ENCODE data around the gene SMPD4.
"Not testable (repeated sequence)": the region's sequence is repeated elsewhere in the genome, so short reads cannot be mapped to it uniquely, and the experiment has no call there.

SMPD4 gene

GRCh38 chr2:130192451-130192850 is 11.0 kb upstream of the SMPD4 start:
- not testable (repeated sequence) for H3K36me3 ChIP-seq (ENCODE audit: control insufficient read depth in 1 of 2, insufficient read depth in 2 of 2, low read length in 2 of 2); H2AK5ac ChIP-seq (ENCODE audit: low read length); H3K23ac ChIP-seq (ENCODE audit: low read length); H4K8ac ChIP-seq (ENCODE audit: low read depth, low read length); H2AFZ ChIP-seq (ENCODE audit: insufficient read depth, low read length, poor library complexity); H3K4me1 ChIP-seq (ENCODE audit: control insufficient read depth in 1 of 2, insufficient read depth in 2 of 2, low read length in 2 of 2); DNase-seq; H3K4ac ChIP-seq (ENCODE audit: low read depth, low read length); H2BK5ac ChIP-seq (ENCODE audit: low read depth, low read length, poor library complexity); H3K18ac ChIP-seq (ENCODE audit: low read length); H3K14ac ChIP-seq (ENCODE audit: low read length); H3K9me3 ChIP-seq (ENCODE audit: insufficient read depth, low read depth, low read length); H3K4me2 ChIP-seq (ENCODE audit: low read length); H3K4me3 ChIP-seq (ENCODE audit: low read depth, low read length); H3K79me1 ChIP-seq (ENCODE audit: low read length); H2BK12ac ChIP-seq (ENCODE audit: low read length); H4K12ac ChIP-seq (ENCODE audit: low read depth, low read length); H3K9ac ChIP-seq (ENCODE audit: low read length); H4K91ac ChIP-seq (ENCODE audit: low read depth, low read length); H3K79me2 ChIP-seq (ENCODE audit: control insufficient read depth, insufficient read depth, low read length, poor library complexity); H3K27me3 ChIP-seq (ENCODE audit: insufficient read depth, low read length); H2BK120ac ChIP-seq (ENCODE audit: insufficient read depth, low read length, poor library complexity); H3K27ac ChIP-seq (ENCODE audit: low read depth, low read length)
- WGBS (ENCODE audit: extremely low coverage, insufficient coverage, insufficient read length): no CpG with 5 or more reads among the region's 3 CpGs

- H3K79me1 ChIP-seq (ENCODE audit: low read length); H4K8ac ChIP-seq (ENCODE audit: low read depth, low read length); H3K14ac ChIP-seq (ENCODE audit: low read length); H2AK5ac ChIP-seq (ENCODE audit: low read length); H3K23ac ChIP-seq (ENCODE audit: low read length); H3K27me3 ChIP-seq (ENCODE audit: insufficient read depth, low read length); H3K27ac ChIP-seq (ENCODE audit: low read depth, low read length); H3K79me2 ChIP-seq (ENCODE audit: control insufficient read depth, insufficient read depth, low read length, poor library complexity); H2BK5ac ChIP-seq (ENCODE audit: low read depth, low read length, poor library complexity); H3K36me3 ChIP-seq (ENCODE audit: control insufficient read depth in 1 of 2, insufficient read depth in 2 of 2, low read length in 2 of 2); H4K12ac ChIP-seq (ENCODE audit: low read depth, low read length); H3K4me2 ChIP-seq (ENCODE audit: low read length); H2AFZ ChIP-seq (ENCODE audit: insufficient read depth, low read length, poor library complexity); H4K91ac ChIP-seq (ENCODE audit: low read depth, low read length); H3K4ac ChIP-seq (ENCODE audit: low read depth, low read length); H2BK120ac ChIP-seq (ENCODE audit: insufficient read depth, low read length, poor library complexity); H3K4me1 ChIP-seq (ENCODE audit: control insufficient read depth in 1 of 2, insufficient read depth in 2 of 2, low read length in 2 of 2); DNase-seq; H3K9me3 ChIP-seq (ENCODE audit: insufficient read depth, low read depth, low read length); H3K18ac ChIP-seq (ENCODE audit: low read length); H3K4me3 ChIP-seq (ENCODE audit: low read depth, low read length); H2BK12ac ChIP-seq (ENCODE audit: low read length); H3K9ac ChIP-seq (ENCODE audit: low read length): not testable (repeated sequence)
- no CpG with 5 or more reads among the region's 6 CpGs for whole genome bisulfite sequencing (ENCODE audit: extremely low coverage, insufficient coverage, insufficient read length)
Observed at GRCh38 chr2:130191319-130191718, 9.9 kb upstream of the SMPD4 start.

DNA sequence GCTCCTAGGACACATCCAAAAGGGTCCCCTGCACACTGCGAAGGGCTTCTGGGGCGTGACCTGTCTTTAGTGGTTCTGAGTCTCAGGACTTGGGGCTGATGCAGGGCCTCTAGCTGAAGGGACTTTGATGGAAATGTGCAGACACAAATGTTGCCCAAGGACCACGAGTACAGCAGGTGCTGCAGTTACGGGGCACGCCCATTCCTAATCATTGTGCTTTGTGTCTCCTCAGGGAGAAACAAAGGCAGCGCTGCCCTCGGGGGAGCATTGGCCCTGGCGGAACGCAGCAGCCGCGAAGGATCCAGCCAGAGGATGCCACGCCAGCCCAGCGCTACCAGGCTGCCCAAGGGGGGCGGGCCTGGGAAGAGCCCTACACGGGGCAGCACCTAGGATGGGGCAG is 8.8 kb upstream of the SMPD4 start:
- no peak for DNase-seq
- H3K4me3 ChIP-seq (ENCODE audit: low read depth, low read length): no peak overlapping the region
- no peak overlapping the region for H2BK120ac ChIP-seq (ENCODE audit: insufficient read depth, low read length, poor library complexity)
- H3K27ac ChIP-seq (ENCODE audit: low read depth, low read length): no peak overlapping the region
- WGBS (ENCODE audit: extremely low coverage, insufficient coverage, insufficient read length): no CpG with 5 or more reads among the region's 15 CpGs
- H2AFZ ChIP-seq (ENCODE audit: insufficient read depth, low read length, poor library complexity): no peak overlapping the region
- no peak overlapping the region for H2AK5ac ChIP-seq (ENCODE audit: low read length)
- H2BK12ac ChIP-seq (ENCODE audit: low read length): no peak overlapping the region
- peaks cover 0 to 2% of the 10 kb centered on the region in 2 experiments for H3K36me3 ChIP-seq (ENCODE audit: control insufficient read depth in 1 of 2, insufficient read depth in 2 of 2, low read length in 2 of 2)
- H4K12ac ChIP-seq (ENCODE audit: low read depth, low read length): no peak overlapping the region
- H3K4me2 ChIP-seq (ENCODE audit: low read length): no peak overlapping the region
- no peak overlapping the region for H3K18ac ChIP-seq (ENCODE audit: low read length)
- H4K8ac ChIP-seq (ENCODE audit: low read depth, low read length): no peak overlapping the region
- H3K27me3 ChIP-seq (ENCODE audit: insufficient read depth, low read length): no peaks in the 10 kb centered on the region
- no peak overlapping the region for H3K9ac ChIP-seq (ENCODE audit: low read length)
- H3K4me1 ChIP-seq (ENCODE audit: control insufficient read depth in 1 of 2, insufficient read depth in 2 of 2, low read length in 2 of 2): no peaks in the 10 kb centered on the region
- H4K91ac ChIP-seq (ENCODE audit: low read depth, low read length): no peak overlapping the region
- H3K79me2 ChIP-seq (ENCODE audit: control insufficient read depth, insufficient read depth, low read length, poor library complexity): no peaks in the 10 kb centered on the region
- H3K79me1 ChIP-seq (ENCODE audit: low read length): no peaks in the 10 kb centered on the region
- H3K9me3 ChIP-seq (ENCODE audit: insufficient read depth, low read depth, low read length): no peaks in the 10 kb centered on the region
- no peak overlapping the region for H3K14ac ChIP-seq (ENCODE audit: low read length)
- no peak overlapping the region for H3K4ac ChIP-seq (ENCODE audit: low read depth, low read length)
- H3K23ac ChIP-seq (ENCODE audit: low read length): no peak overlapping the region
- no peak overlapping the region for H2BK5ac ChIP-seq (ENCODE audit: low read depth, low read length, poor library complexity)

DNA sequence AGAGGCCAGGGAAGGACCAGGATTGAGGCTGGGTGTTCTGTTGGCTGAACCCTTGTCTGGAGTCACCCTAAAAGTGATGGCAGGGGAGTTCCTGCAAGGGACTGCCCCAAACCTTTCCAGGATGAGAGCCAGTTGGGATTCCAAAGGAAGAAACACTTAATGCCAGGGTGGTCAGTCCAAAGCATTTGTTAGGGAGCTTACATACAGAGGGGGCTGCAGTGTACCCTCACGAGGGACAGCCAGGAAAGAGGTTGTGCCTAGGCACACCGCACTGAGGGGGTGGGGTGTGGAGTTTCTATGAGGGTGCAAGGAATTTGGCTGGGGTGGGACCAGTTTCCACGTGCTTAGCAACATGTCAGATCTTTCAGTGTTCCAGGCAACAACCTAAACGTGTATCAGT is 7.6 kb upstream of the SMPD4 start:
- not testable (repeated sequence) for H4K12ac ChIP-seq (ENCODE audit: low read depth, low read length); H3K4me3 ChIP-seq (ENCODE audit: low read depth, low read length); H3K9ac ChIP-seq (ENCODE audit: low read length); H2AFZ ChIP-seq (ENCODE audit: insufficient read depth, low read length, poor library complexity); H3K79me2 ChIP-seq (ENCODE audit: control insufficient read depth, insufficient read depth, low read length, poor library complexity); H3K4me1 ChIP-seq (ENCODE audit: control insufficient read depth in 1 of 2, insufficient read depth in 2 of 2, low read length in 2 of 2); H3K27me3 ChIP-seq (ENCODE audit: insufficient read depth, low read length); H3K14ac ChIP-seq (ENCODE audit: low read length); H2BK120ac ChIP-seq (ENCODE audit: insufficient read depth, low read length, poor library complexity); H3K18ac ChIP-seq (ENCODE audit: low read length); H3K36me3 ChIP-seq (ENCODE audit: control insufficient read depth in 1 of 2, insufficient read depth in 2 of 2, low read length in 2 of 2); H2BK5ac ChIP-seq (ENCODE audit: low read depth, low read length, poor library complexity); H3K27ac ChIP-seq (ENCODE audit: low read depth, low read length); H4K8ac ChIP-seq (ENCODE audit: low read depth, low read length); DNase-seq; H4K91ac ChIP-seq (ENCODE audit: low read depth, low read length); H3K79me1 ChIP-seq (ENCODE audit: low read length); H2BK12ac ChIP-seq (ENCODE audit: low read length); H3K4ac ChIP-seq (ENCODE audit: low read depth, low read length); H3K4me2 ChIP-seq (ENCODE audit: low read length); H3K23ac ChIP-seq (ENCODE audit: low read length); H2AK5ac ChIP-seq (ENCODE audit: low read length); H3K9me3 ChIP-seq (ENCODE audit: insufficient read depth, low read depth, low read length)
- no CpG with 5 or more reads among the region's 4 CpGs for WGBS (ENCODE audit: extremely low coverage, insufficient coverage, insufficient read length)

All from trophoblast cell (in vitro differentiated cells and primary cell).